Neural cell (in vitro differentiated cells): Measurements from ENCODE around the gene LDHD. TPM values are rescaled to one million over a fixed set of nuclear protein-coding genes. Genes with fewer than 3 reads are reported as not detected.

Experiments
- H2AFZ ChIP-seq: fragments of 200-600, 300-800 bp; sonication (generic), shearing (Covaris generic); 2 replicates; pipeline ENCODE4 v1.6.0; 2014; ENCODE audit warnings: low read depth, mild to moderate bottlenecking, antibody characterized with exemption, low read length, moderate library complexity
- H3F3A ChIP-seq: fragments of 200-600 bp; shearing (Covaris generic); 2 replicates; pipeline ENCODE4 v1.6.1; 2016; ENCODE audit warnings: mild to moderate bottlenecking, moderate library complexity, mixed read lengths, antibody characterized with exemption, low read length; ENCODE audit not compliant: insufficient read depth, poor library complexity, severe bottlenecking
- H3K27ac ChIP-seq: fragments of 200-600, 300-800 bp; sonication (generic), shearing (Covaris generic); 2 replicates; pipeline ENCODE4 v1.5.1; 2014; ENCODE audit warnings: mild to moderate bottlenecking, low read length, moderate library complexity
- H3K27me3 ChIP-seq: fragments of 300-800, 200-600 bp; sonication (generic), shearing (Covaris generic); 2 replicates; pipeline ENCODE4 v1.6.0; 2014; ENCODE audit warnings: mild to moderate bottlenecking, low read depth, low read length, moderate library complexity; ENCODE audit not compliant: insufficient read depth
- H3K36me3 ChIP-seq: fragments of 300-800, 200-600 bp; sonication (generic), shearing (Covaris generic); 2 replicates; pipeline ENCODE4 v1.5.1; 2014; ENCODE audit warnings: mild to moderate bottlenecking, antibody characterized with exemption, low read length, moderate library complexity; ENCODE audit not compliant: insufficient read depth
- H3K4me2 ChIP-seq: fragments of 300-800, 200-600 bp; sonication (generic), shearing (Covaris generic); 2 replicates; pipeline ENCODE4 v1.6.0; 2014; ENCODE audit warnings: mild to moderate bottlenecking, low read length
- H3K4me3 ChIP-seq: fragments of 300-800, 200-600 bp; sonication (generic), shearing (Covaris generic); 2 replicates; pipeline ENCODE4 v1.5.1; 2014; ENCODE audit warnings: mild to moderate bottlenecking, low read length, moderate library complexity
- H3K79me2 ChIP-seq: fragments of 200-600 bp; shearing (Covaris generic); replicated peaks from 2 replicates; pipeline ENCODE4 v1.6.0; 2014; ENCODE audit warnings: mild to moderate bottlenecking, low read length, moderate library complexity; ENCODE audit not compliant: insufficient read depth
- H3K9ac ChIP-seq: fragments of 300-800, 200-600 bp; sonication (generic), shearing (Covaris generic); 2 replicates; pipeline ENCODE4 v1.6.1; 2016; ENCODE audit warnings: mild to moderate bottlenecking, low read length, mixed read lengths
- H3K9me2 ChIP-seq: fragments of 200-600 bp; shearing (Covaris generic); 2 replicates; pipeline ENCODE4 v1.6.1; 2016; ENCODE audit warnings: mild to moderate bottlenecking, low read length, mixed read lengths; ENCODE audit not compliant: insufficient read depth
- H3K9me3 ChIP-seq: fragments of 200-600, 300-800 bp; sonication (generic), shearing (Covaris generic); 2 replicates; pipeline ENCODE4 v1.6.1; 2016; ENCODE audit warnings: mild to moderate bottlenecking, mixed run types, low read length, moderate library complexity, mixed read lengths
- H4K20me1 ChIP-seq: fragments of 200-600 bp; shearing (Covaris generic); 2 replicates; pipeline ENCODE4 v1.6.1; 2016; ENCODE audit warnings: mild to moderate bottlenecking, mixed run types; ENCODE audit not compliant: insufficient read depth
- EP300 ChIP-seq: fragments of 450-650 bp; conservative IDR thresholded peaks from 2 replicates; pipeline ENCODE4 v1.6.1; 2014; ENCODE audit warnings: antibody characterized with exemption, mild to moderate bottlenecking, moderate library complexity; ENCODE audit not compliant: poor library complexity, severe bottlenecking
- EZH2 ChIP-seq: fragments of 200-600, 300-800 bp; shearing (Covaris generic), sonication (generic); IDR thresholded peaks from 2 replicates; pipeline ENCODE4 v1.6.1; 2014; ENCODE audit warnings: antibody characterized with exemption, low read length, borderline replicate concordance, mild to moderate bottlenecking; ENCODE audit not compliant: insufficient read depth, poor library complexity, severe bottlenecking
- MXI1 ChIP-seq: fragments of 450-650 bp; conservative IDR thresholded peaks from 2 replicates; pipeline ENCODE4 v1.6.1; 2014; ENCODE audit warnings: antibody characterized with exemption, mild to moderate bottlenecking; ENCODE audit not compliant: poor library complexity, severe bottlenecking
- POLR2AphosphoS5 ChIP-seq: IDR thresholded peaks from 2 replicates; pipeline ENCODE4 v1.6.1; 2012
- RAD21 ChIP-seq: fragments of 450-650 bp; conservative IDR thresholded peaks from 2 replicates; pipeline ENCODE4 v1.6.1; 2014; ENCODE audit warnings: antibody characterized with exemption, mild to moderate bottlenecking, moderate library complexity
- REST ChIP-seq: IDR thresholded peaks from 2 replicates; pipeline ENCODE4 v1.6.1; 2012; ENCODE audit warnings: borderline replicate concordance
- SMC3 ChIP-seq: fragments of 450-650 bp; conservative IDR thresholded peaks from 2 replicates; pipeline ENCODE4 v1.6.1; 2014; ENCODE audit warnings: antibody characterized with exemption, mild to moderate bottlenecking, moderate library complexity; ENCODE audit not compliant: poor library complexity
- TAF1 ChIP-seq: IDR thresholded peaks from 2 replicates; pipeline ENCODE4 v1.6.1; 2012; ENCODE audit warnings: low read depth
- polyA plus RNA-seq: library from polyadenylated mRNA; depleted of rRNA; stranded (reverse); fragments of >200 nt; gene quantifications from 2 replicates; pipeline ENCODE4 v1.2.3, GENCODE V29; 2014
- TF ChIP-seq, protein P1 (sequence below): fragments of 450-650 bp; IDR thresholded peaks from 2 replicates; pipeline ENCODE4 v1.5.1; 2014; ENCODE audit warnings: antibody characterized with exemption, mild to moderate bottlenecking, moderate library complexity; ENCODE audit not compliant: poor library complexity, severe bottlenecking

The LDHD gene
- polyA plus RNA-seq, 1 donor from 2014 or later: not detected

- Histone ChIP-seq H3F3A (no peaks in the 10 kb centered on the region), H2AFZ (no peak overlapping the region), H3K27me3 (no peaks in the 10 kb centered on the region), H3K4me2 (no peak overlapping the region), H3K79me2 (peaks cover 55% of the 10 kb centered on the region), H3K27ac (no peak overlapping the region), H4K20me1 (no peaks in the 10 kb centered on the region), H3K4me3 (no peak overlapping the region), H3K36me3 (no peaks in the 10 kb centered on the region), H3K9me3 (no peaks in the 10 kb centered on the region), H3K9ac (no peak overlapping the region), H3K9me2 (no peaks in the 10 kb centered on the region)
- no peak for TF ChIP-seq SMC3
- TF ChIP-seq MXI1: no peak
- TF ChIP-seq, protein P1, sequence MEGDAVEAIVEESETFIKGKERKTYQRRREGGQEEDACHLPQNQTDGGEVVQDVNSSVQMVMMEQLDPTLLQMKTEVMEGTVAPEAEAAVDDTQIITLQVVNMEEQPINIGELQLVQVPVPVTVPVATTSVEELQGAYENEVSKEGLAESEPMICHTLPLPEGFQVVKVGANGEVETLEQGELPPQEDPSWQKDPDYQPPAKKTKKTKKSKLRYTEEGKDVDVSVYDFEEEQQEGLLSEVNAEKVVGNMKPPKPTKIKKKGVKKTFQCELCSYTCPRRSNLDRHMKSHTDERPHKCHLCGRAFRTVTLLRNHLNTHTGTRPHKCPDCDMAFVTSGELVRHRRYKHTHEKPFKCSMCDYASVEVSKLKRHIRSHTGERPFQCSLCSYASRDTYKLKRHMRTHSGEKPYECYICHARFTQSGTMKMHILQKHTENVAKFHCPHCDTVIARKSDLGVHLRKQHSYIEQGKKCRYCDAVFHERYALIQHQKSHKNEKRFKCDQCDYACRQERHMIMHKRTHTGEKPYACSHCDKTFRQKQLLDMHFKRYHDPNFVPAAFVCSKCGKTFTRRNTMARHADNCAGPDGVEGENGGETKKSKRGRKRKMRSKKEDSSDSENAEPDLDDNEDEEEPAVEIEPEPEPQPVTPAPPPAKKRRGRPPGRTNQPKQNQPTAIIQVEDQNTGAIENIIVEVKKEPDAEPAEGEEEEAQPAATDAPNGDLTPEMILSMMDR: no peak
- no peak for TF ChIP-seq EZH2
- TF ChIP-seq REST: no peak
- no peak for TF ChIP-seq RAD21
- no peak for TF ChIP-seq TAF1
- TF ChIP-seq EP300: no peak
- no peak for TF ChIP-seq POLR2AphosphoS5
Measured at GRCh38 chr16:75086688-75087374, 29.7 kb downstream of the LDHD start.

DNA sequence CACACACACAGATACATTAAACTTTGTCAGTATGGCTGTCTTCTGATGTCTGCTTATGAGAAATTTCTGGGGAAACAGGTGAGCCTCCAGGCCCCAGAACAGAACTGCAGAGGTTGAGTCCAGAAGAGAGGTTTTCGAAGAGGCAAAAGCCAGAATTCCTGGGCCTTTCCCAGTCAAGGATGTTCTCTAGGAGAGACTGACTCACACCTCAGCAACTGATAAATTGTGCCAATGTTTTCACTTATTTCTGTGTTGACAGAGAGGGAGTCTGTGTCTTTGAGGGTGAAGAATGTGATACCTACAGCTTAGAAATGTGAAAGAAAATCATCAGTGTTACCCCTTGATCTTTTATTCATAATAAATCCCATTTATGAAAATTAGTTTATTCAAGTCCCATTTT, 30.3 kb downstream of the LDHD start:
- H3K36me3 ChIP-seq: no peaks in the 10 kb centered on the region
- no peak overlapping the region for H3K4me2 ChIP-seq
- no peak overlapping the region for H3K9ac ChIP-seq
- H2AFZ ChIP-seq: no peak overlapping the region
- no peaks in the 10 kb centered on the region for H3K9me2 ChIP-seq
- H3K4me3 ChIP-seq: no peak overlapping the region
- H3K9me3 ChIP-seq: no peaks in the 10 kb centered on the region
- H3K27me3 ChIP-seq: no peaks in the 10 kb centered on the region
- H3K79me2 ChIP-seq: peaks cover 61% of the 10 kb centered on the region
- TF ChIP-seq REST: no peak
- TF ChIP-seq EP300: no peak
- TF ChIP-seq SMC3: no peak
- no peak for TF ChIP-seq TAF1
- TF ChIP-seq POLR2AphosphoS5: no peak
- no peak for TF ChIP-seq EZH2
- TF ChIP-seq, protein P1: no peak
- no peak for TF ChIP-seq RAD21
- no peak for TF ChIP-seq MXI1
- H4K20me1 ChIP-seq: no peaks in the 10 kb centered on the region
- H3K27ac ChIP-seq: no peak overlapping the region
- H3F3A ChIP-seq: no peaks in the 10 kb centered on the region
